GM12865 (cell line): Measurements from ENCODE around the gene CRADD.

Experiments
- DNase-seq: peaks from one replicate; pipeline ENCODE4 v3.0.0; 2010; ENCODE audit warnings: low read depth
- H3K4me3 ChIP-seq: 2 replicates; pipeline ENCODE4 v1.5.1; 2011; ENCODE audit warnings: mild to moderate bottlenecking, low read depth, low read length, control low read depth
- CTCF ChIP-seq: IDR thresholded peaks from 2 replicates; pipeline ENCODE4 v1.5.1; 2011; ENCODE audit warnings: low read length, control low read depth, low read depth, inconsistent platforms; ENCODE audit not compliant: insufficient read depth; ENCODE audit errors: missing control alignments

Gene CRADD

GRCh38 chr12:93740751-93741150 is 63.6 kb downstream of the CRADD start:
- no peak overlapping the region for H3K4me3 ChIP-seq
- no peak for TF ChIP-seq CTCF
- no peak for DNase-seq

DNA sequence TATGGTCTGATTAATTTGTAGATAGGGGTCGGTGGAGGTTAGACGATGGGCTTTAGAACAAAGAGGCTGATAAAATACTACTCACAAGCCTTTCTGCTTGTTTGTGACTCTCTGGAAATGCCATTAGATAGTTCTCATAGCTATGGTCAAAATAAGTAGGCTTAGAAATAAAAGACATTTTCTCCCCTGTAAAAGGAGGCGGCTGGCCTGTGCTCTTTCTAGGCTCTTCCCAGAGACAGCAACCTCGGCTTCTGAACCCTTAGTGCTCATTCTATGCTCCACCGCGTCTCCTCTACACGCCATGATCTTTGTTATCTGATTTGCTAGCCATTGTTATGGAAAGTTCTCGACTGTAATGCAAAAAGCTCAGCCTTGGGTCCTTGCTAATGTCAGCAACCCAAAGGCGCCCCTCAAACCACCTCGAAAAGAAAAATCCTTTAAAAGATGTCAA is 64.5 kb downstream of the CRADD start:
- no peak for DNase-seq
- no peak for TF ChIP-seq CTCF
- peak overlapping the region; percentile 58 for H3K4me3 ChIP-seq

GRCh38 chr12:93742110-93742934 is 65.1 kb downstream of the CRADD start:
- peak; percentile 41 for TF ChIP-seq CTCF
- peak; percentile 75 for DNase-seq
- H3K4me3 ChIP-seq, result peak overlapping the region; percentile 58

DNA sequence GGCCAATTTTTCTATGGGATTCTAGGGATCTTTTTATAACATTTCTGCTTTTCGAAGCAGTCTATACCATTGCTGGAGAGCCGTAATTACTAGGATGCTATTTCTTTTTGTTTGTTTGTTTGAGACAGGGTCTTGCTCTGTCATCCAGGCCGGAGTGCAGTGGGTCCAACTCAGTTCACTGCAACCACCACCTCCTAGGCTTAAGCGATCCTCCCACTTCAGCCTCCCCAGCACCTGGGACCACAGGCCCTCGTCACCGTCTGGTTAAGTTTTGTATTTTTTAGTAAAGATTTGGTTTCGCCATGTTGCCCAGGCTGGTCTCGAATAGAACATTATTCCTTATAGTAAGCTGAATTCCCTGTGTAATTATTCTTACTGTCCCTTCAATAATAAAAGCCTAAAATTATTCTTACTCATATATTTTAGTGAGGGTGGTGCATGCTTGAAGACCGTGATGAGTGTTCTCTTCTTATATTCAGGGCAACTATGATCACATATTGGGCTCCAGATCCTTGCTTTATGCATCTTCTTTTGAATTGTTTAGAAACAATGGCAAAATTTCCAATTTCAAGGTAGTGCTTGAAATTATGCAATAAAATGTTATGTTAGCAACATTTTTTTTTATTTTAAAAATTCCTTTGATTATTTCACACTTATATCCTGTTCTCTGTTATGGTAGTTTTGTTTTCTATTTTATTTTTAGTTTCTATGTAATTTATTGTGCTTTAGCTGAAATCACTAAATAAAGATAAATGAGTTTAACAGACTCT is 66.2 kb downstream of the CRADD start:
- H3K4me3 ChIP-seq, result no peak overlapping the region
- no peak for DNase-seq
- no peak for TF ChIP-seq CTCF

DNA sequence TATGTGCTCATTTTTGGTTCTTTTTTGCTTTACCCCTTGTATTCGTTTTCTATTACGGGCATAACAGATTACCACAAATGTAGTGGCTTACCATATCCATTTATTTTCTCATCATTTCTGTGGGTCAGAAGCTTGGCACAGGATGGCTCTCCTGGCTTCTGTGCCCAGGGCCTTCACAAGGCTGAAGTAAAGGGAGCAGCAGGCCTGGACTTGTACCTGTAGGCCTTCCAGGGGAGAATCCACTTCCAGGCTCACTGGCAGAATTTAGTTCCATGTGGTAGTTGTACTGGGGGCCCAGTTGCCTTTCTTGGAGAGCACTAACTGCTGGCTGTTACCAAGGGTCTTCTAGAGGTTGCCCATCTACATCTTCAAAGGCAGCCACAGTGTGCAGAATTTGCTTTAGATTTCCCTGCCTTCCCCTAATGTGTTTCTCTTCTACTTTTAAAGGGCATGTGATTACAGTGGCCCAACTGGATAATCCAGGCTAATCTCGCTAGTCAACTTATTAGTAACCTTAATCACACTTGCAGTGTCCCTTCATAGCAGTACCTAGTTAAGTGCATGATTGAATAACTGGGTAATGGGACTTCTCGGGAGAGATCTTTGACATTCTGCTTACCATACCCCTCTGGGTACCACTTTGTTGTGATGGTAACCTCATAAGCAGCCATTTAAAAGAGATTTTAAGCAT is 67.0 kb downstream of the CRADD start:
- no peak overlapping the region for H3K4me3 ChIP-seq
- TF ChIP-seq CTCF, result no peak
- no peak for DNase-seq

DNA sequence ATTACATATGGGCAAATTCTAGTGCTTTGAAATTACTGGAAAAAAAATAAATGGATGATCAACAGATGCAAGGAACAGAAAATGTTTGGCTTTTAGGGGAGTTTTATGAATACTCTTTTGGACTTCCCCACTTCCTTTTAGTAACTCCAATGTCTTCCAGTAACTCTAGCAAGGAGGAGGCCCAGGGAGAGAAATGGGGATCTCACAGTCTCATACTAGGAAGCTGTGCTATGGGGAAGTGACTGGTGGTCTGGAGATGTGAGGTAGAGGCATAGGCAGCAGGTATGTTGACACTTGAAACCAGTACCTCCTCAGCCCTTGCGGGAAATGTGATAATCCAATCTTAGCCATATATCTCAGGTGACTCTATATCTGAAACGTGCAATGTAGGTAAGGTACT is 68.1 kb downstream of the CRADD start:
- no peak for DNase-seq
- no peak for TF ChIP-seq CTCF
- H3K4me3 ChIP-seq, result no peak overlapping the region
